Suprapubic skin (tissue), 4 donors: ENCODE data around the gene FASLG. TPM values are rescaled to one million over a fixed set of nuclear protein-coding genes. Genes with fewer than 3 reads are reported as not detected.

Source experiments
- DNase-seq, 2 donors: peaks; one replicate each; pipeline ENCODE4 v3.0.0-alpha.2; 2019; ENCODE audit warnings: low spot score in 2 of 2
- H3K27ac ChIP-seq: fragments of 200-600 bp; sonication (generic); one replicate; pipeline ENCODE4 v1.5.1; 2019
- H3K27me3 ChIP-seq: fragments of 200-600 bp; sonication (generic); one replicate; pipeline ENCODE4 v1.5.1; 2019
- H3K36me3 ChIP-seq: fragments of 200-600 bp; sonication (generic); one replicate; pipeline ENCODE4 v1.5.1; 2019
- H3K4me1 ChIP-seq: fragments of 200-600 bp; sonication (generic); one replicate; pipeline ENCODE4 v1.5.1; 2019
- H3K4me3 ChIP-seq: fragments of 200-600 bp; sonication (generic); one replicate; pipeline ENCODE4 v1.5.1; 2019; ENCODE audit warnings: mild to moderate bottlenecking
- H3K9me3 ChIP-seq: fragments of 200-600 bp; sonication (generic); one replicate; pipeline ENCODE4 v1.5.1; 2019
- CTCF ChIP-seq, 2 donors: fragments of 200-600 bp in 1 of 2; fragments of 450-650 bp in 1 of 2; sonication (generic) in 1 of 2; IDR thresholded peaks; one replicate each; pipeline ENCODE4 v1.5.1; 2016 to 2019; ENCODE audit warnings: antibody characterized with exemption in 2 of 2, mild to moderate bottlenecking in 1 of 2, moderate library complexity in 1 of 2
- EP300 ChIP-seq: sonication (generic); formaldehyde crosslinking; IDR thresholded peaks from one replicate; pipeline ENCODE4 v1.6.1; 2017; ENCODE audit warnings: antibody characterized with exemption
- POLR2A ChIP-seq, 2 donors: fragments of 450-650 bp; IDR thresholded peaks; one replicate each; pipeline ENCODE4 v1.6.1; 2017; ENCODE audit warnings: antibody characterized with exemption in 2 of 2, mild to moderate bottlenecking in 2 of 2, moderate library complexity in 2 of 2
- POLR2AphosphoS5 ChIP-seq, 3 donors: sonication (generic); formaldehyde crosslinking; IDR thresholded peaks; one replicate each; pipeline ENCODE4 v1.6.1; 2017; ENCODE audit warnings: antibody characterized with exemption in 3 of 3
- WGBS: methylation state at CpG from one replicate; pipeline ENCODE4 v1.1.5; 2018; 5-methylcytosine and 5-hydroxymethylcytosine counted together
- total RNA-seq, 4 donors: library from RNA; depleted of rRNA; stranded (reverse); fragments of >200 nt; gene quantifications; one replicate each; pipeline ENCODE4 v1.1.0, GENCODE V29; 2016

The FASLG gene
- total RNA-seq, 4 donors from 2014 or later: not detected

GRCh38 chr1:172673761-172674160 is 14.9 kb downstream of the FASLG start:
- Histone ChIP-seq H3K4me1 (peaks cover 8% of the 10 kb centered on the region), H3K27me3 (no peaks in the 10 kb centered on the region), H3K27ac (no peak overlapping the region), H3K36me3 (no peaks in the 10 kb centered on the region), H3K9me3 (peaks cover under 1% of the 10 kb centered on the region), H3K4me3 (no peak overlapping the region)
- no peak for DNase-seq
- TF ChIP-seq POLR2AphosphoS5 (IDR thresholded peaks at IDR 0.05) (no peak), CTCF (IDR thresholded peaks at IDR 0.05) (no peak), POLR2A (IDR thresholded peaks at IDR 0.05) (no peak), EP300 (no peak)
- WGBS: 63% methylated on average over 2 of the region's 2 CpGs

DNA sequence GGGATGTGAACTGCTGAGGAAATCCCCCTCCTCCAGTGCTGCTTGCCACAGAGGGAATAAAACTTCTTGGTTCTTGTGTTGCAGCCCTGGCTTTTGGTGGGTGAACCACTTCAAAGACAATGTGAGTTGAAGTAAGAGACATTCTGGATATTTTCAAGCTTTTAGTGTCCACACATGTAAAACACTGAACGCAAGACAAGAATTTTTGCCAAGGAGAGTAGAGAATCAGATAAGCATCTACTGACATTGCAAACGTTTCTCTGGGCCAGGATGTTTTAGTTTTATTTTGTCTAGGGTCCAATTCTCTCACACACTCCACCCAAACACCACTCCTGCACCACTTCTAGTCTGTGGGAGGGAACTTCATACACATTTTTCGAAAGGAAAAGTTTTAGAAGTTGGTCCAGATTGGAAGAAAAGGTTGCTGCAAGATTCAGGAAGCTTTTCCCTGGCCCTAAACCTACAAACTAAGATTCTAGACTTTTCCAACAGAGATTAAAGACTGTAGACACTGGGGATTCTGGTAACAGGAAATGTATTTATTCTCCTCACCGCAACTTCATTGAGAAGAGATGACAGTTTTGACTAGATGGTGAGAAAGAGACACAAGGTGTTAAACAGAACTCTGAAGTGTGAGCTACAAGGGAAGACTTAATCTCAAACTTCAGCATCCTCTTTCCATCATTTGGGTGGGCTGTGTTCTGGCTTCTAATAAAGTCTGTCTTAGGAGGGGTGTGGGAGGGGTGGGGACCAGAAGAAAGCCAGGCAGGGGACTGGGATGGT is 16.1 kb downstream of the FASLG start:
- WGBS: 23% methylated on average over 4 of the region's 4 CpGs
- Histone ChIP-seq H3K4me3 (no peak overlapping the region), H3K4me1 (peaks cover 8% of the 10 kb centered on the region), H3K27me3 (no peaks in the 10 kb centered on the region), H3K9me3 (peaks cover 7% of the 10 kb centered on the region), H3K36me3 (no peaks in the 10 kb centered on the region), H3K27ac (no peak overlapping the region)
- no peak for TF ChIP-seq POLR2AphosphoS5 (IDR thresholded peaks at IDR 0.05)
- no peak for TF ChIP-seq POLR2A (IDR thresholded peaks at IDR 0.05)
- TF ChIP-seq CTCF (IDR thresholded peaks at IDR 0.05): no peak
- TF ChIP-seq EP300: no peak
- DNase-seq: no peak

DNA sequence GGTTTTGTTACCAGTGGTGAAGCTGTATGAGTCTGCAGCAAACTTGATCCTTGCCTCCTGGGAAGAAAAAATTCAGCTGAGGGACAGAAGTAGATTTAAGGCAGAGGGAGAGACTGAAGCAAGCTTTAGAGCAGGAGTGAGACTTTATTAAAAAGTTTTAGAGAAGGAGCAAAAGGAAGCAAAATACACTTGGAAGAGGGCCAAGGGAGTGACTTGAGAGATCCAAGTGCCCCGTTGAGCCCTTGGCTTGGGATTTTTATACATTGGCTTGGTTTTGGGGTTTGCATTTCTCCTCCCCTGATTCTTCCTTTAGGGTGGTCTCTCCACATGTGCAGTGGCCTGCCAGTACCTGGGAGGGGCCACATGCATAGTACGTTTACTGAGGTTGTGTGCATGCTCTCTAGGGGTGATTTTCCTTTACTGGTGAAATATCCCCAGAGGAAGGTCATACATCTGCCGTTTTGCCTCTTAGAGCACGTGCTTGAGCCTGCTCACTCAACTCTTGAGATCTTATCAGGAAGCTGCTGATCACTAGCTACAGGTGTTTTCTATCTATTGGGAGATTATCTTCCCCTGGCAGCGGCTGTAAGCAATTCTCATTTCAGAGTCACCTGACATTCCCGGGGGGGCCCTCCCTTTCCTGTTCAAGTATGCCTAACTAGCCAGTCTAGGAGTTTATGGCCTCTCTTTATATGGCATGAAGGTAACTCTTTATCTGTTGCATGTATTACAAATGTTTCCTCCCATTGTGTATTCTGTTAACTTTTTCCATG is 20.3 kb downstream of the FASLG start:
- H3K27me3 ChIP-seq: no peaks in the 10 kb centered on the region
- no peaks in the 10 kb centered on the region for H3K36me3 ChIP-seq
- no peak for DNase-seq
- no peak for TF ChIP-seq CTCF (IDR thresholded peaks at IDR 0.05)
- no peak for TF ChIP-seq POLR2A (IDR thresholded peaks at IDR 0.05)
- TF ChIP-seq EP300: no peak
- TF ChIP-seq POLR2AphosphoS5 (IDR thresholded peaks at IDR 0.05): no peak
- H3K9me3 ChIP-seq: peaks cover 7% of the 10 kb centered on the region
- WGBS: 21% methylated on average over 6 of the region's 6 CpGs
- peaks cover 8% of the 10 kb centered on the region for H3K4me1 ChIP-seq
- H3K27ac ChIP-seq: no peak overlapping the region
- H3K4me3 ChIP-seq: no peak overlapping the region

GRCh38 chr1:172680244-172680643 is 21.3 kb downstream of the FASLG start:
- H3K27ac ChIP-seq: no peak overlapping the region
- H3K36me3 ChIP-seq: no peaks in the 10 kb centered on the region
- peaks cover 2% of the 10 kb centered on the region for H3K4me1 ChIP-seq
- peaks cover 7% of the 10 kb centered on the region for H3K9me3 ChIP-seq
- no peak for TF ChIP-seq CTCF (IDR thresholded peaks at IDR 0.05)
- no peak for TF ChIP-seq EP300
- TF ChIP-seq POLR2A (IDR thresholded peaks at IDR 0.05): no peak
- no peak for TF ChIP-seq POLR2AphosphoS5 (IDR thresholded peaks at IDR 0.05)
- H3K27me3 ChIP-seq: no peaks in the 10 kb centered on the region
- DNase-seq: no peak
- no peak overlapping the region for H3K4me3 ChIP-seq

GRCh38 chr1:172680733-172681275 is 21.9 kb downstream of the FASLG start:
- Histone ChIP-seq H3K36me3 (no peaks in the 10 kb centered on the region), H3K9me3 (peaks cover 7% of the 10 kb centered on the region), H3K27ac (no peak overlapping the region), H3K27me3 (no peaks in the 10 kb centered on the region), H3K4me1 (no peaks in the 10 kb centered on the region), H3K4me3 (no peak overlapping the region)
- 96% methylated on average over 2 of the region's 2 CpGs for WGBS
- peak in 1 of 2 donors; percentile 37 for DNase-seq
- TF ChIP-seq CTCF (IDR thresholded peaks at IDR 0.05) (no peak), POLR2AphosphoS5 (IDR thresholded peaks at IDR 0.05) (no peak), POLR2A (IDR thresholded peaks at IDR 0.05) (no peak), EP300 (no peak)
